Endothelial cell (in vitro differentiated cells): ENCODE measurements around the gene SHC3. TPM values are rescaled to one million over a fixed set of nuclear protein-coding genes. Genes with fewer than 3 reads are reported as not detected.

Experiments
- DNase-seq: peaks from one replicate; pipeline ENCODE4 v3.0.0; 2021; ENCODE audit warnings: low spot score
- H3K27ac Mint-ChIP-seq: one replicate; pipeline ENCODE4 v1.8.0; 2021; ENCODE audit warnings: mixed read lengths, inconsistent platforms; ENCODE audit not compliant: unreplicated experiment
- H3K27me3 Mint-ChIP-seq: one replicate; pipeline ENCODE4 v1.8.0; 2021; ENCODE audit warnings: mild to moderate bottlenecking, moderate library complexity, mixed read lengths, inconsistent platforms; ENCODE audit not compliant: unreplicated experiment
- H3K36me3 Mint-ChIP-seq: one replicate; pipeline ENCODE4 v1.8.0; 2021; ENCODE audit warnings: mild to moderate bottlenecking, low read depth, mixed read lengths, inconsistent platforms; ENCODE audit not compliant: unreplicated experiment
- H3K4me1 Mint-ChIP-seq: one replicate; pipeline ENCODE4 v1.8.0; 2021; ENCODE audit warnings: mild to moderate bottlenecking, mixed read lengths, inconsistent platforms; ENCODE audit not compliant: unreplicated experiment
- H3K4me3 Mint-ChIP-seq: one replicate; pipeline ENCODE4 v1.8.0; 2021; ENCODE audit warnings: mild to moderate bottlenecking, mixed read lengths, inconsistent platforms; ENCODE audit not compliant: unreplicated experiment
- H3K9me3 Mint-ChIP-seq: one replicate; pipeline ENCODE4 v1.8.0; 2021; ENCODE audit warnings: mixed read lengths, inconsistent platforms; ENCODE audit not compliant: unreplicated experiment
- CTCF ChIP-seq: fragments of 200-600 bp; sonication (generic); IDR thresholded peaks from one replicate; pipeline ENCODE4 v1.5.0; 2021; ENCODE audit warnings: antibody characterized with exemption; ENCODE audit not compliant: unreplicated experiment
- long read RNA-seq: library from polyadenylated mRNA; unstranded; transcript quantifications from one replicate; pipeline ENCODE4 v2.0.0, GENCODE V29; 2020; ENCODE audit not compliant: unreplicated experiment
- total RNA-seq: library from RNA; stranded (reverse); fragmentation: NEBNext Ultra II Directional; extraction: Animal tissue kit (Norgen Biotek cat#: 25700); gene quantifications from one replicate; pipeline ENCODE4 v1.2.1, GENCODE V29; 2021; ENCODE audit not compliant: unreplicated experiment

Gene SHC3
- total RNA-seq = 6.5 TPM
- long read RNA-seq = 0 reads

GRCh38 chr9:89177944-89178829 lies at the start of gene SHC3:
Gene SHC3, minus strand, starts transcription at chr9:89178818. Its CDS starts 358 bp downstream, at chr9:89178460.
- H3K4me1 Mint-ChIP-seq = peaks cover 33% of the 10 kb centered on the region
- H3K4me3 Mint-ChIP-seq = peak within 1 kb of the TSS; percentile 89
- H3K36me3 Mint-ChIP-seq = peaks cover 3% of the 10 kb centered on the region
- H3K27me3 Mint-ChIP-seq = peaks cover 4% of the 10 kb centered on the region
- peak within 1 kb of the TSS; percentile 98 for H3K27ac Mint-ChIP-seq
- no peak for TF ChIP-seq CTCF
- no peaks in the 10 kb centered on the region for H3K9me3 Mint-ChIP-seq
- DNase-seq = peak; percentile 26

GRCh38 chr9:89225991-89226471 lies 47.4 kb upstream of the SHC3 start:
- Mint-ChIP-seq H3K4me1 (no peaks in the 10 kb centered on the region), H3K9me3 (no peaks in the 10 kb centered on the region), H3K4me3 (no peak overlapping the region), H3K36me3 (no peaks in the 10 kb centered on the region), H3K27me3 (peaks cover 1% of the 10 kb centered on the region), H3K27ac (no peak overlapping the region)
- DNase-seq = no peak
- no peak for TF ChIP-seq CTCF

GRCh38 chr9:89225587-89225986 lies 47.0 kb upstream of the SHC3 start:
- no peaks in the 10 kb centered on the region for H3K9me3 Mint-ChIP-seq
- no peak overlapping the region for H3K4me3 Mint-ChIP-seq
- H3K36me3 Mint-ChIP-seq = no peaks in the 10 kb centered on the region
- DNase-seq = no peak
- TF ChIP-seq CTCF = no peak
- no peak overlapping the region for H3K27ac Mint-ChIP-seq
- H3K4me1 Mint-ChIP-seq = no peaks in the 10 kb centered on the region
- H3K27me3 Mint-ChIP-seq = peaks cover 2% of the 10 kb centered on the region

- H3K4me3 Mint-ChIP-seq = no peak overlapping the region
- no peak for TF ChIP-seq CTCF
- H3K36me3 Mint-ChIP-seq = no peaks in the 10 kb centered on the region
- no peak for DNase-seq
- H3K9me3 Mint-ChIP-seq = no peaks in the 10 kb centered on the region
- H3K4me1 Mint-ChIP-seq = no peaks in the 10 kb centered on the region
- peaks cover 3% of the 10 kb centered on the region for H3K27me3 Mint-ChIP-seq
- no peak overlapping the region for H3K27ac Mint-ChIP-seq
These were observed 46.4 kb upstream of the SHC3 start for GRCh38 chr9:89225036-89225435.

- Mint-ChIP-seq H3K4me1 (no peaks in the 10 kb centered on the region), H3K27ac (no peak overlapping the region), H3K27me3 (peaks cover 3% of the 10 kb centered on the region), H3K9me3 (no peaks in the 10 kb centered on the region), H3K4me3 (no peak overlapping the region), H3K36me3 (no peaks in the 10 kb centered on the region)
- no peak for DNase-seq
- no peak for TF ChIP-seq CTCF
These were observed 46.0 kb upstream of the SHC3 start for GRCh38 chr9:89224633-89225032.
